Lower lobe of right lung (tissue), 2 donors: ENCODE measurements around the gene ATXN7. TPM values are rescaled to one million over a fixed set of nuclear protein-coding genes. Genes with fewer than 3 reads are reported as not detected.

Experiments used
- ATAC-seq, 2 donors: fragments of 200-7000 bp; cut with Tn5 transposase; one replicate each; pipeline ENCODE4 v1.9.1; 2020 to 2022; ENCODE audit warnings: mild to moderate bottlenecking in 2 of 2, moderate library complexity in 2 of 2
- DNase-seq: peaks from one replicate; pipeline ENCODE4 v3.0.0-alpha.2; 2020
- H3K27ac ChIP-seq: fragments of 200-600 bp; one replicate; pipeline ENCODE4 v1.8.0; 2022
- H3K27me3 ChIP-seq: fragments of 200-600 bp; one replicate; pipeline ENCODE4 v1.8.0; 2022; ENCODE audit warnings: low read depth
- H3K36me3 ChIP-seq: fragments of 200-600 bp; one replicate; pipeline ENCODE4 v1.8.0; 2022; ENCODE audit warnings: mild to moderate bottlenecking
- H3K4me1 ChIP-seq: fragments of 200-600 bp; one replicate; pipeline ENCODE4 v1.8.0; 2022
- H3K4me3 ChIP-seq: fragments of 200-600 bp; one replicate; pipeline ENCODE4 v1.8.0; 2022; ENCODE audit warnings: mild to moderate bottlenecking
- H3K9me3 ChIP-seq: fragments of 200-600 bp; one replicate; pipeline ENCODE4 v1.8.0; 2022
- CTCF ChIP-seq: fragments of 200-600 bp; IDR thresholded peaks from one replicate; pipeline ENCODE4 v1.8.0; 2022; ENCODE audit warnings: antibody characterized with exemption, mild to moderate bottlenecking
- intact Hi-C: fragments of 100-400 bp; cut with DNase I; formaldehyde crosslinking; loops from one replicate; pipeline ENCODE4 v1.11.0; 2022
- total RNA-seq: library from RNA; stranded (reverse); fragmentation: NEBNext Ultra II Directional; extraction: Animal tissue kit (Norgen Biotek cat#: 25700); gene quantifications from one replicate; pipeline ENCODE4 v1.2.1, GENCODE V29; 2021
- donor health status: DM: no; HTN: yes; CAD: no; lungs with severe emphysema.

The ATXN7 gene
- total RNA-seq, 1 donor from 2014 or later: 37.3 TPM

GRCh38 chr3:63945558-63946096 lies 82.0 kb downstream of the ATXN7 start:
- no peak for ATAC-seq
- H3K36me3 ChIP-seq: peaks cover 6% of the 10 kb centered on the region
- intact Hi-C loops: no loop called here
- no peak overlapping the region for H3K4me3 ChIP-seq
- no peaks in the 10 kb centered on the region for H3K9me3 ChIP-seq
- no peak overlapping the region for H3K27ac ChIP-seq
- DNase-seq: no peak
- no peak for TF ChIP-seq CTCF
- H3K27me3 ChIP-seq: no peaks in the 10 kb centered on the region
- peaks cover 29% of the 10 kb centered on the region for H3K4me1 ChIP-seq

GRCh38 chr3:63946753-63947152 lies 83.1 kb downstream of the ATXN7 start:
- H3K27me3 ChIP-seq: no peaks in the 10 kb centered on the region
- ATAC-seq (no peak), DNase-seq (no peak)
- no peak for TF ChIP-seq CTCF
- peaks cover 6% of the 10 kb centered on the region for H3K36me3 ChIP-seq
- no peak overlapping the region for H3K4me3 ChIP-seq
- peaks cover 40% of the 10 kb centered on the region for H3K4me1 ChIP-seq
- intact Hi-C loops: no loop called here
- H3K9me3 ChIP-seq: no peaks in the 10 kb centered on the region
- no peak overlapping the region for H3K27ac ChIP-seq

GRCh38 chr3:63947594-63947993 lies 83.9 kb downstream of the ATXN7 start:
- no peak for TF ChIP-seq CTCF
- H3K9me3 ChIP-seq: no peaks in the 10 kb centered on the region
- no peak for ATAC-seq
- intact Hi-C loops: no loop called here
- no peak overlapping the region for H3K27ac ChIP-seq
- peaks cover 6% of the 10 kb centered on the region for H3K36me3 ChIP-seq
- H3K27me3 ChIP-seq: no peaks in the 10 kb centered on the region
- no peak overlapping the region for H3K4me3 ChIP-seq
- DNase-seq: no peak
- H3K4me1 ChIP-seq: peaks cover 48% of the 10 kb centered on the region

- H3K9me3 ChIP-seq: no peaks in the 10 kb centered on the region
- H3K27ac ChIP-seq: no peak overlapping the region
- H3K36me3 ChIP-seq: peaks cover 4% of the 10 kb centered on the region
- no peak overlapping the region for H3K4me3 ChIP-seq
- DNase-seq (no peak), ATAC-seq (no peak)
- peaks cover 45% of the 10 kb centered on the region for H3K4me1 ChIP-seq
- H3K27me3 ChIP-seq: no peaks in the 10 kb centered on the region
- intact Hi-C loops: no loop called here
- TF ChIP-seq CTCF: no peak
Observed at GRCh38 chr3:63949005-63949404, 85.3 kb downstream of the ATXN7 start.

GRCh38 chr3:63950698-63951097 lies 87.0 kb downstream of the ATXN7 start:
- ATAC-seq (no peak), DNase-seq (no peak)
- Histone ChIP-seq H3K36me3 (peaks cover 9% of the 10 kb centered on the region), H3K27ac (no peak overlapping the region), H3K4me1 (peaks cover 35% of the 10 kb centered on the region), H3K9me3 (no peaks in the 10 kb centered on the region), H3K4me3 (no peak overlapping the region), H3K27me3 (no peaks in the 10 kb centered on the region)
- intact Hi-C loops: no loop called here
- TF ChIP-seq CTCF: no peak
